ENCODE results near the gene PATE1. TPM values are rescaled to one million over a fixed set of nuclear protein-coding genes. Genes with fewer than 3 reads are reported as not detected.

Gene PATE1
- total RNA-seq, 2 donors from 2014 or later: not detected

DNA sequence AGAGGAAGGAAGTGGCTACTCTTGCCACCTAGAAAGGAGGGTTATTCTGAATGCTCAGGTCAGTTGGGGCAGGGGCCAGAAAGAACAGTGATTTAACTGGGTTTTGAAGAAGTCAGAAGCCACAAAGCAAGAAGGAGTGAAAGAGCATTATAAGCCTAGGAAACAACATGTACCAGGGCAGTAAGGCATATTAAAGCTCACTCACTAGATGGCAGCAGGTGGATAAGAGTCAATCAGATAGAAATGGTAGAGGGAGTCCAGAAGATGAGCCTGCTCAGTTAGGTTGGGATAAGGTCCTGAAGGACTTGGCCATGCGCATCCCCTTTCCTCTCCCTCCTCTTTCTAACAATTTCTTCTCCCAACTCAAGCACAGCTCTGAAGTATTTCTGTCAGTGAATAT is 22.0 kb upstream of the PATE1 start:
- DNase-seq (ENCODE audit: low spot score) (no peak), ATAC-seq (ENCODE audit: insufficient number of reproducible peaks, low FRiP score, low read depth) (no peak)
- Histone ChIP-seq H3K9me3 (no peaks in the 10 kb centered on the region), H3K4me3 (no peak overlapping the region), H3K27me3 (replicated peaks; ENCODE audit: insufficient read depth) (no peaks in the 10 kb centered on the region), H3K27ac (no peak overlapping the region), H3K36me3 (no peaks in the 10 kb centered on the region), H3K4me1 (ENCODE audit: control insufficient read depth in 1 of 2, low read depth in 2 of 2) (no peaks in the 10 kb centered on the region)
- TF ChIP-seq, protein P1, sequence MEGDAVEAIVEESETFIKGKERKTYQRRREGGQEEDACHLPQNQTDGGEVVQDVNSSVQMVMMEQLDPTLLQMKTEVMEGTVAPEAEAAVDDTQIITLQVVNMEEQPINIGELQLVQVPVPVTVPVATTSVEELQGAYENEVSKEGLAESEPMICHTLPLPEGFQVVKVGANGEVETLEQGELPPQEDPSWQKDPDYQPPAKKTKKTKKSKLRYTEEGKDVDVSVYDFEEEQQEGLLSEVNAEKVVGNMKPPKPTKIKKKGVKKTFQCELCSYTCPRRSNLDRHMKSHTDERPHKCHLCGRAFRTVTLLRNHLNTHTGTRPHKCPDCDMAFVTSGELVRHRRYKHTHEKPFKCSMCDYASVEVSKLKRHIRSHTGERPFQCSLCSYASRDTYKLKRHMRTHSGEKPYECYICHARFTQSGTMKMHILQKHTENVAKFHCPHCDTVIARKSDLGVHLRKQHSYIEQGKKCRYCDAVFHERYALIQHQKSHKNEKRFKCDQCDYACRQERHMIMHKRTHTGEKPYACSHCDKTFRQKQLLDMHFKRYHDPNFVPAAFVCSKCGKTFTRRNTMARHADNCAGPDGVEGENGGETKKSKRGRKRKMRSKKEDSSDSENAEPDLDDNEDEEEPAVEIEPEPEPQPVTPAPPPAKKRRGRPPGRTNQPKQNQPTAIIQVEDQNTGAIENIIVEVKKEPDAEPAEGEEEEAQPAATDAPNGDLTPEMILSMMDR (IDR thresholded peaks at IDR 0.05): no peak

DNA sequence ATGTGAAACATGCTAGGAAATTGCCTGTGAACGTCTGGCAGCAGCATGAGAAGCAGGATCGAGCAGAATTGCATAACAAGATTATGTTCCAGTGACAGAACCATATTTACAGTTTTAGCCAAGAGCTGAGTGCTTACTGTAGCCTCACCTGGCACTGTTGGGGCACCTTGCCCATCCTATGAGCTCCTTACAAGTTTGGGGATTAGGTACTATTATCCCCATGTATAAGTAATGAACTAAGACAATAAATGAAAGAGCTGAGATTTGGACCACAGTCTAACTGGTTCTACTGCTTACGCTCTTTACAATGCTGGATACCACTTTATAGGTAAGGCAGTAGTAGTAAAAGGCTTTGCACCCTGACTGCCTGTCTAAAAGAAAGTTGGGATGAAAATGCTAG is 17.1 kb upstream of the PATE1 start:
- no peaks in the 10 kb centered on the region for H3K27me3 ChIP-seq (replicated peaks; ENCODE audit: insufficient read depth)
- no peaks in the 10 kb centered on the region for H3K36me3 ChIP-seq
- ATAC-seq (ENCODE audit: insufficient number of reproducible peaks, low FRiP score, low read depth): no peak
- H3K9me3 ChIP-seq: no peaks in the 10 kb centered on the region
- no peaks in the 10 kb centered on the region for H3K4me1 ChIP-seq (ENCODE audit: control insufficient read depth in 1 of 2, low read depth in 2 of 2)
- H3K27ac ChIP-seq: no peak overlapping the region
- no peak for DNase-seq (ENCODE audit: low spot score)
- H3K4me3 ChIP-seq: no peak overlapping the region
- TF ChIP-seq, protein P1 (IDR thresholded peaks at IDR 0.05): no peak

DNA sequence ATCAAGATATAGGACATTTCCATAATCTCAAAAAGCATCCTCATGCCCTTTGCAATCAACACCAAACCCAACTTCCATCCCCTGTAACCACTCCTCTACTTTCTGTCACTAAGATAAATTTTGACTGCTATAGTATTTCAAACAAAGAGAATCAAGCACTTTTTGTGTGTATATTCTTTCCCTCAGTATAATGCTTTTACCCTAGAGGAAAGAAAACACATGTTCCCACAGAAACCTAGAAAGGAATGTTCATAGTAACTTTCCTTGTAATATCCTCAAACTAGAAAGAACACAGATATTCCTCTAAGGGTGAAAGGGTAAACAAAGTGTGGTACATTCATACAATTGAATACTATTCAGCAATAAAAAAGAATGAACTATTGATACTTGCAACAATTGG is 5.5 kb upstream of the PATE1 start:
- H3K27me3 ChIP-seq (replicated peaks; ENCODE audit: insufficient read depth): no peaks in the 10 kb centered on the region
- no peaks in the 10 kb centered on the region for H3K4me1 ChIP-seq (ENCODE audit: control insufficient read depth in 1 of 2, low read depth in 2 of 2)
- no peaks in the 10 kb centered on the region for H3K36me3 ChIP-seq
- H3K27ac ChIP-seq: no peak overlapping the region
- H3K9me3 ChIP-seq: no peaks in the 10 kb centered on the region
- no peak overlapping the region for H3K4me3 ChIP-seq
- no peak for ATAC-seq (ENCODE audit: insufficient number of reproducible peaks, low FRiP score, low read depth)
- no peak for DNase-seq (ENCODE audit: low spot score)
- TF ChIP-seq, protein P1 (IDR thresholded peaks at IDR 0.05): no peak

DNA sequence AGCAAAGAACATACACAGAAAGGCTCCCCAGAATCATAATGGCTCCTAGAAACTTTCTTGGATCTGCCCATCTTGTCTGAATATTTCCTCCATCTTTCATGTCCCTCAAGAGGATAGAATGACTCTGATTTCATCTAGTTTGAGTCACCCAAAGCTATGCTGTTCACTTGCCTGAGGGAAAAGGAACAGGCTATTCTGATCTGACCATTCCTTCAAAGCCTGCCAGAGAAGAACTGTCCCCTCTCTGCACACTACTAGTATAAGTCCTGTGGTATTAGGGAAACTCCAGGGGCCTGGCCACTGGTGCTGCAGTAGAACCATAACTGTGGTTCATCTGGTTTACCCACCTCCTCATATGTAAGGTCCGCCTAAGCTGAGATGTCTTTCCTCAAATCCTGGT is 2.4 kb upstream of the PATE1 start:
- TF ChIP-seq, protein P1 (IDR thresholded peaks at IDR 0.05): no peak
- Histone ChIP-seq H3K27ac (no peak overlapping the region), H3K4me1 (ENCODE audit: control insufficient read depth in 1 of 2, low read depth in 2 of 2) (no peaks in the 10 kb centered on the region), H3K27me3 (replicated peaks; ENCODE audit: insufficient read depth) (no peaks in the 10 kb centered on the region), H3K36me3 (no peaks in the 10 kb centered on the region), H3K9me3 (no peaks in the 10 kb centered on the region), H3K4me3 (no peak overlapping the region)
- DNase-seq (ENCODE audit: low spot score) (no peak), ATAC-seq (ENCODE audit: insufficient number of reproducible peaks, low FRiP score, low read depth) (no peak)

DNA sequence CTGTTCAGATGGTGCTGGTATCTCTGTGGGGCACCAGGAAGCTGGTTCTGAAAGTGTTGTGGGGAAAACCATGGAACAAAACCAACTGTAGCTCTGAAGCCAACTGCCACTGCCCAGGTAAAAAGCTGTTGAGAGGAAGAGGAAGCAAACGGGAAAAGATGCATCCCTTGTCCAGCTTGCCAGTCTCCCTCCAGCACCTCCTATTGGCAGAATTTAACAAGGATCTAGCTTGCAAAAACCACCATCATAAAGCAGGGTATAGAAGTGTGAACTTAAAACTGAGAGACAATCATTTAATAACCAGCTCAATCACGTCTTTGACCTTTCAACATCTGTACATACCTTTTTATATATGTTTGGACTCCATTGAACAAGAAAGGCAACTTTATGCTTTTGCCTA is 4.5 kb downstream of the PATE1 start:
- TF ChIP-seq, protein P1 (IDR thresholded peaks at IDR 0.05): no peak
- no peak for ATAC-seq (ENCODE audit: insufficient number of reproducible peaks, low FRiP score, low read depth)
- no peak overlapping the region for H3K27ac ChIP-seq

More for the DNA sequence above, 4.5 kb downstream of the PATE1 start:
- Histone ChIP-seq H3K27me3 (replicated peaks; ENCODE audit: insufficient read depth) (no peaks in the 10 kb centered on the region), H3K4me3 (no peak overlapping the region), H3K4me1 (ENCODE audit: control insufficient read depth in 1 of 2, low read depth in 2 of 2) (no peaks in the 10 kb centered on the region), H3K36me3 (no peaks in the 10 kb centered on the region), H3K9me3 (no peaks in the 10 kb centered on the region)
- no peak for DNase-seq (ENCODE audit: low spot score)

All from thoracic aorta (tissue), 2 donors.